MCF 10A (cell line): ENCODE results near the gene MAP3K2. TPM values are rescaled to one million over a fixed set of nuclear protein-coding genes. Genes with fewer than 3 reads are reported as not detected.
A peak's percentile ranks its signal among the peaks of the same experiment; 100 is the strongest.

Experiments
- BruUV-seq: library from RNA; stranded (reverse); fragments of 400-500 nt; replicated peaks from 2 replicates; lab custom pipeline; 2021; lab: Mats Ljungman, UMichigan
- CTCF ChIA-PET: fragments of 300-600 bp; sonication (Branson Sonifier 250); formaldehyde crosslinking; extraction: SDS; loops from one replicate; lab custom pipeline; 2021; ENCODE audit warnings: antibody characterized with exemption, inconsistent platforms; lab: Yijun Ruan, JAX
- POLR2A ChIA-PET: fragments of 300-600, 350-650 bp; sonication (Branson Sonifier 250); formaldehyde crosslinking; extraction: SDS; loops from one replicate; lab custom pipeline; 2020; ENCODE audit warnings: antibody characterized with exemption, inconsistent platforms; lab: Yijun Ruan, JAX
- DNase-seq: peaks from one replicate; pipeline ENCODE4 v3.0.0-alpha.2; 2018; ENCODE audit not compliant: unreplicated experiment
- H3K27ac Mint-ChIP-seq: one replicate; pipeline ENCODE4 v1.8.0; 2022; ENCODE audit warnings: mild to moderate bottlenecking, low read depth, mixed read lengths; ENCODE audit not compliant: unreplicated experiment
- H3K27me3 Mint-ChIP-seq: one replicate; pipeline ENCODE4 v1.8.0; 2022; ENCODE audit warnings: mixed read lengths; ENCODE audit not compliant: insufficient read depth, unreplicated experiment
- H3K36me3 Mint-ChIP-seq: one replicate; pipeline ENCODE4 v1.8.0; 2022; ENCODE audit warnings: mild to moderate bottlenecking, moderate library complexity, mixed read lengths; ENCODE audit not compliant: insufficient read depth, unreplicated experiment
- H3K4me1 Mint-ChIP-seq: one replicate; pipeline ENCODE4 v1.8.0; 2022; ENCODE audit warnings: mixed read lengths; ENCODE audit not compliant: insufficient read depth, unreplicated experiment
- H3K4me3 Mint-ChIP-seq: one replicate; pipeline ENCODE4 v1.8.0; 2022; ENCODE audit warnings: mild to moderate bottlenecking, moderate library complexity, mixed read lengths; ENCODE audit not compliant: unreplicated experiment
- H3K9me3 Mint-ChIP-seq: one replicate; pipeline ENCODE4 v1.8.0; 2022; ENCODE audit warnings: mixed read lengths; ENCODE audit not compliant: unreplicated experiment
- CTCF ChIP-seq: fragments of 200-600 bp; IDR thresholded peaks from one replicate; pipeline ENCODE4 v1.8.0; 2022; ENCODE audit warnings: antibody characterized with exemption, mild to moderate bottlenecking; ENCODE audit not compliant: unreplicated experiment
- intact Hi-C: fragments of 100-400 bp; cut with micrococcal nuclease; formaldehyde crosslinking; loops from 2 replicates; pipeline ENCODE4 v1.14.1; 2022
- total RNA-seq: library from RNA; stranded (reverse); gene quantifications from 2 replicates; pipeline ENCODE4 v1.2.3, GENCODE V29; 2022

MAP3K2 gene
- total RNA-seq, 1 experiment from 2014 or later = 62.9 TPM

- Mint-ChIP-seq H3K27me3 (peaks cover 16% of the 10 kb centered on the region), H3K9me3 (no peaks in the 10 kb centered on the region), H3K4me1 (peaks cover 17% of the 10 kb centered on the region), H3K27ac (no peak within 1 kb of the TSS), H3K36me3 (no peaks in the 10 kb centered on the region), H3K4me3 (no peak within 1 kb of the TSS)
- BruUV-seq = no TSS peak
- CTCF ChIA-PET = interaction anchor here (0.7 kb wide), 1 partner anchor 30 kb away, joined by 3 read pairs; no protein-coding TSS in a partner anchor
- no peak for TF ChIP-seq CTCF
- intact Hi-C loops = loop anchor here (5.0 kb wide), 1 partner anchor 61 kb away; no protein-coding TSS in a partner anchor
- POLR2A ChIA-PET = interaction anchor here (0.6 to 5.7 kb wide), 4 partner anchors 32 to 94 kb away, joined by 3 to 40 read pairs (median 4); no protein-coding TSS in a partner anchor
- DNase-seq = no peak
Observed at GRCh38 chr2:127418300-127419111, 30.7 kb upstream of the MAP3K2 start, which contains the start of gene PROC. Gene PROC (plus strand): TSS chr2:127418427. CDS start chr2:127419943, 1,516 bp downstream.

GRCh38 chr2:127417406-127417805 lies 29.6 kb upstream of the MAP3K2 start:
- ChIA-PET CTCF (interaction anchor here (0.7 to 2.3 kb wide), 2 partner anchors 12 to 23 kb away, joined by 4 to 6 read pairs; no protein-coding TSS in a partner anchor), POLR2A (interaction anchor here (1.8 to 5.7 kb wide), 2 partner anchors 29 to 31 kb away, joined by 9 to 40 read pairs; partner anchors contain the start of gene MAP3K2)
- no peak for DNase-seq
- no peak overlapping the region for H3K27ac Mint-ChIP-seq
- no peaks in the 10 kb centered on the region for H3K9me3 Mint-ChIP-seq
- BruUV-seq = no TSS peak
- no peak for TF ChIP-seq CTCF
- H3K27me3 Mint-ChIP-seq = peaks cover 6% of the 10 kb centered on the region
- H3K4me1 Mint-ChIP-seq = peaks cover 22% of the 10 kb centered on the region
- intact Hi-C loops = loop anchor here (2.0 to 5.0 kb wide), 2 partner anchors 60 to 93 kb away; no protein-coding TSS in a partner anchor
- no peaks in the 10 kb centered on the region for H3K36me3 Mint-ChIP-seq
- no peak overlapping the region for H3K4me3 Mint-ChIP-seq

DNA sequence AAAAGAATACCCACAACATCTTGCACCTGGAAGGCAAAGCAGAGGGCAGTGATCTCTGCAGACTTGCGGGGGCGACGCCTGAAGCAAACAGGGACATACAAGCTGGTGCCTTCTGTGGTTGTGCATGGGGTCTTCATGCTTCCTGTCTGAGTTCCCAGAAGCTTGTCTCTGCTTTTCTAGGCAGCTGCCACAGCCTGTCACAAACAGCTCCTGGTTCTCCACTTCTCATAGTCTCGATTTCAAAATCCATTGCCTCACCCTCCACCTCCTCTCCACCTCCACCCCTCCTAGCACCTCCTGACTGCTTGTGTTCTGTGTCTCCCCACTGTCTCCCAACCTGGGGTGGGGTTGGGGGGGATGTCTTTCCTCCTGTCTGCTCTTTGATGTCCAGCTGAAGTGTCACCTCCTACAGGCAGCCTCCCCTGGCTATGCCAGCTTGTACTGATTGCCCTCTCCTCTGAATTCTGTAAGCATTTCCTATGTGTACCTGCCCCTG lies 28.8 kb upstream of the MAP3K2 start:
- H3K27ac Mint-ChIP-seq = no peak overlapping the region
- ChIA-PET POLR2A (interaction anchor here (0.9 to 7.5 kb wide), 5 partner anchors 15 to 63 kb away, joined by 3 to 57 read pairs (median 9); partner anchors contain the start of gene MAP3K2), CTCF (interaction anchor here (0.7 to 3.6 kb wide), 10 partner anchors 11 to 97 kb away, joined by 3 to 21 read pairs (median 4); no protein-coding TSS in a partner anchor)
- no peaks in the 10 kb centered on the region for H3K27me3 Mint-ChIP-seq
- no peaks in the 10 kb centered on the region for H3K36me3 Mint-ChIP-seq
- TF ChIP-seq CTCF = no peak
- no TSS peak for BruUV-seq
- no peak for DNase-seq
- intact Hi-C loops = loop anchor here (2.0 to 5.0 kb wide), 2 partner anchors 59 to 92 kb away; no protein-coding TSS in a partner anchor
- H3K4me3 Mint-ChIP-seq = peak overlapping the region; percentile 65
- H3K9me3 Mint-ChIP-seq = no peaks in the 10 kb centered on the region
- H3K4me1 Mint-ChIP-seq = peaks cover 30% of the 10 kb centered on the region
